Measurements from ENCODE around the gene DUSP28.
A peak's percentile ranks its signal among the peaks of the same experiment; 100 is the strongest.
"Not testable (repeated sequence)": the region's sequence is repeated elsewhere in the genome, so short reads cannot be mapped to it uniquely, and the experiment has no call there.

DUSP28 gene

GRCh38 chr2:240560084-240560479 lies at the start of gene DUSP28:
TSS of gene DUSP28 (plus strand) at chr2:240560357. CDS start at chr2:240560685, 328 bp downstream.
- DNase-seq = peak; percentile 92

GRCh38 chr2:240510513-240511210 lies 49.5 kb upstream of the DUSP28 start:
- no peak for DNase-seq

- no peak for DNase-seq
Observed at GRCh38 chr2:240511351-240512108, 48.6 kb upstream of the DUSP28 start.

- DNase-seq = no peak
Observed at GRCh38 chr2:240512109-240512485, 48.1 kb upstream of the DUSP28 start.

GRCh38 chr2:240512666-240513535 lies 47.3 kb upstream of the DUSP28 start:
- no peak for DNase-seq

GRCh38 chr2:240513549-240514287 lies 46.4 kb upstream of the DUSP28 start:
- DNase-seq = peak; percentile 88

- no peak for DNase-seq
Observed at GRCh38 chr2:240514631-240515030, 45.5 kb upstream of the DUSP28 start.

- no peak for DNase-seq
Observed at GRCh38 chr2:240517342-240517741, 42.8 kb upstream of the DUSP28 start.

- DNase-seq = no peak
Observed at GRCh38 chr2:240518981-240519380, 41.2 kb upstream of the DUSP28 start.

- no peak for DNase-seq
Observed at GRCh38 chr2:240519396-240520129, 40.6 kb upstream of the DUSP28 start.

- DNase-seq = no peak
Observed at GRCh38 chr2:240520130-240520973, 39.8 kb upstream of the DUSP28 start.

GRCh38 chr2:240520974-240521350 lies 39.2 kb upstream of the DUSP28 start:
- DNase-seq = no peak

GRCh38 chr2:240521885-240522284 lies 38.3 kb upstream of the DUSP28 start:
- not testable (repeated sequence) for DNase-seq

GRCh38 chr2:240522406-240522805 lies 37.8 kb upstream of the DUSP28 start:
- no peak for DNase-seq

- DNase-seq = no peak
Observed at GRCh38 chr2:240523451-240524281, 36.5 kb upstream of the DUSP28 start.

GRCh38 chr2:240524963-240525718 lies 35.0 kb upstream of the DUSP28 start:
- DNase-seq = no peak

- no peak for DNase-seq
Observed at GRCh38 chr2:240525802-240526201, 34.4 kb upstream of the DUSP28 start.

- no peak for DNase-seq
Observed at GRCh38 chr2:240526521-240526920, 33.6 kb upstream of the DUSP28 start.

GRCh38 chr2:240527153-240527750 lies 32.9 kb upstream of the DUSP28 start:
- DNase-seq = no peak

All from activated CD8-positive, alpha-beta memory T cell treated with anti-CD3 and anti-CD28 coated beads, Interleukin-2, amount 50 U/mL, for 4 hours (primary cell).